Measurements from ENCODE around the gene IGDCC3.

Gene IGDCC3

GRCh38 chr15:65323071-65323511 is 54.7 kb downstream of the IGDCC3 start:
- no peak overlapping the region for H3K4me3 ChIP-seq (ENCODE audit: low read depth, low read length)
- in situ Hi-C loops (cut with HindIII; ENCODE audit: low sequenced_read_pairs): no loop called here
- TF ChIP-seq CTCF (IDR thresholded peaks at IDR 0.05; ENCODE audit: low read depth, low read length): no peak
- DNase-seq (ENCODE audit: low read depth, low spot score): peak; percentile 33

DNA sequence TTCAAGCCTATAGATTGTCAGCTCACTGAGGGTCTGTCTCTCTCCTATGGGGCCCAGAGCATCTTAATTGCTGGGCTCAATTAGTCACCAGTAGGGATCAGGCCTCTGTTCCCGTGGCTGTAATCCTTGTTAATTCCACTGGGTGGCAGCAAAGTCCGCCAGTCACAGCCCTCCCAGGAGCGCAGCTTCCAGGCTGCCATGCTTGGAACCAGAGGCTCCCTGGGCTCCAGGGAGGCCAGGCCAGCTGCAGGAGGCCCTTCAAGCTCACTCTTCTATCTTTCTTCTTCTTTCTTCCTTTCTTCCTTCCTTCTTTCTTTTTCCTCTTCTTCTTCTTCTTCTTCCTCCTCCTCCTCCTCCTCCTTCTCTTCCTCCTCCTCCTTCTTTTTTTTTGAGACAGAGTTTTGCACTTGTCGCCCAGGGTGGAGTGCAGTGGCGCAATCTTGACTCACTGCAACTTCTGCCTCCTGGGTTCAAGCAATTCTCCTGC is 58.9 kb downstream of the IGDCC3 start:
- in situ Hi-C loops (cut with HindIII; ENCODE audit: low sequenced_read_pairs): no loop called here
- H3K4me3 ChIP-seq (ENCODE audit: low read depth, low read length): no peak overlapping the region
- DNase-seq (ENCODE audit: low read depth, low spot score): peak; percentile 73
- TF ChIP-seq CTCF (IDR thresholded peaks at IDR 0.05; ENCODE audit: low read depth, low read length): peak; percentile 77

- no peak for TF ChIP-seq CTCF (IDR thresholded peaks at IDR 0.05; ENCODE audit: low read depth, low read length)
- in situ Hi-C loops (cut with HindIII; ENCODE audit: low sequenced_read_pairs): no loop called here
- no peak overlapping the region for H3K4me3 ChIP-seq (ENCODE audit: low read depth, low read length)
- DNase-seq (ENCODE audit: low read depth, low spot score): no peak
Observed at GRCh38 chr15:65312400-65312916, 65.3 kb downstream of the IGDCC3 start.

- no peak overlapping the region for H3K4me3 ChIP-seq (ENCODE audit: low read depth, low read length)
- in situ Hi-C loops (cut with HindIII; ENCODE audit: low sequenced_read_pairs): no loop called here
- DNase-seq (ENCODE audit: low read depth, low spot score): no peak
- TF ChIP-seq CTCF (IDR thresholded peaks at IDR 0.05; ENCODE audit: low read depth, low read length): no peak
Observed at GRCh38 chr15:65311760-65312159, 66.0 kb downstream of the IGDCC3 start.

GRCh38 chr15:65310431-65311137 is 67.2 kb downstream of the IGDCC3 start:
- in situ Hi-C loops (cut with HindIII; ENCODE audit: low sequenced_read_pairs): no loop called here
- H3K4me3 ChIP-seq (ENCODE audit: low read depth, low read length): no peak overlapping the region
- no peak for DNase-seq (ENCODE audit: low read depth, low spot score)
- no peak for TF ChIP-seq CTCF (IDR thresholded peaks at IDR 0.05; ENCODE audit: low read depth, low read length)

- no peak overlapping the region for H3K4me3 ChIP-seq (ENCODE audit: low read depth, low read length)
- no peak for TF ChIP-seq CTCF (IDR thresholded peaks at IDR 0.05; ENCODE audit: low read depth, low read length)
- no peak for DNase-seq (ENCODE audit: low read depth, low spot score)
- in situ Hi-C loops (cut with HindIII; ENCODE audit: low sequenced_read_pairs): no loop called here
Observed at GRCh38 chr15:65309882-65310418, 67.9 kb downstream of the IGDCC3 start.

All from astrocyte of the spinal cord (primary cell).